ENCODE results near the gene HSPA9.
A peak's percentile ranks its signal among the peaks of the same experiment; 100 is the strongest.

HSPA9 gene

GRCh38 chr5:138575194-138576015 lies at the start of gene HSPA9:
Gene HSPA9, minus strand, starts transcription at chr5:138575401. Its CDS starts 83 bp downstream, at chr5:138575318.
- Histone ChIP-seq H3K4me1 (ENCODE audit: control insufficient read depth in 1 of 2, insufficient read depth in 1 of 2, low read depth in 1 of 2, low read length in 1 of 2) (peaks cover 13 to 16% of the 10 kb centered on the region in 2 experiments), H3K27ac (peak within 1 kb of the TSS; percentile 94), H3K27me3 (no peaks in the 10 kb centered on the region), H3K9me3 (no peaks in the 10 kb centered on the region), H3K36me3 (peaks cover 16% of the 10 kb centered on the region), H3K4me3 (ENCODE audit: low read depth in 1 of 2, low read length in 1 of 2) (peak within 1 kb of the TSS; percentile 73 to 98)
- TF ChIP-seq CTCF (IDR thresholded peaks at IDR 0.05): peak; percentile 63

- TF ChIP-seq CTCF (IDR thresholded peaks at IDR 0.05): no peak
- H3K27ac ChIP-seq: no peak overlapping the region
- H3K9me3 ChIP-seq: no peaks in the 10 kb centered on the region
- no peaks in the 10 kb centered on the region for H3K36me3 ChIP-seq
- no peak overlapping the region for H3K4me3 ChIP-seq (ENCODE audit: low read depth in 1 of 2, low read length in 1 of 2)
- H3K27me3 ChIP-seq: peaks cover 24% of the 10 kb centered on the region
- H3K4me1 ChIP-seq (ENCODE audit: control insufficient read depth in 1 of 2, insufficient read depth in 1 of 2, low read depth in 1 of 2, low read length in 1 of 2): no peaks in the 10 kb centered on the region
These were observed 47.9 kb upstream of the HSPA9 start for GRCh38 chr5:138623053-138623452.

- Histone ChIP-seq H3K27me3 (peaks cover 24% of the 10 kb centered on the region), H3K4me3 (ENCODE audit: low read depth in 1 of 2, low read length in 1 of 2) (no peak overlapping the region), H3K36me3 (no peaks in the 10 kb centered on the region), H3K9me3 (no peaks in the 10 kb centered on the region), H3K4me1 (ENCODE audit: control insufficient read depth in 1 of 2, insufficient read depth in 1 of 2, low read depth in 1 of 2, low read length in 1 of 2) (no peaks in the 10 kb centered on the region), H3K27ac (no peak overlapping the region)
- no peak for TF ChIP-seq CTCF (IDR thresholded peaks at IDR 0.05)
These were observed 46.9 kb upstream of the HSPA9 start for GRCh38 chr5:138622051-138622450.

GRCh38 chr5:138620663-138621224 lies 45.5 kb upstream of the HSPA9 start:
- no peak for TF ChIP-seq CTCF (IDR thresholded peaks at IDR 0.05)
- Histone ChIP-seq H3K4me3 (ENCODE audit: low read depth in 1 of 2, low read length in 1 of 2) (no peak overlapping the region), H3K27me3 (peaks cover 24% of the 10 kb centered on the region), H3K36me3 (no peaks in the 10 kb centered on the region), H3K27ac (no peak overlapping the region), H3K9me3 (no peaks in the 10 kb centered on the region), H3K4me1 (ENCODE audit: control insufficient read depth in 1 of 2, insufficient read depth in 1 of 2, low read depth in 1 of 2, low read length in 1 of 2) (no peaks in the 10 kb centered on the region)

GRCh38 chr5:138616508-138616907 lies 41.3 kb upstream of the HSPA9 start:
- Histone ChIP-seq H3K27ac (no peak overlapping the region), H3K36me3 (no peaks in the 10 kb centered on the region), H3K27me3 (peaks cover 24% of the 10 kb centered on the region), H3K9me3 (no peaks in the 10 kb centered on the region), H3K4me1 (ENCODE audit: control insufficient read depth in 1 of 2, insufficient read depth in 1 of 2, low read depth in 1 of 2, low read length in 1 of 2) (peaks cover 4 to 5% of the 10 kb centered on the region in 2 experiments), H3K4me3 (ENCODE audit: low read depth in 1 of 2, low read length in 1 of 2) (no peak overlapping the region)
- TF ChIP-seq CTCF (IDR thresholded peaks at IDR 0.05): no peak

Data from neutrophil (primary cell).